GM19099 (cell line): ENCODE data around the gene RAB7B.

Source experiments
- POLR2A ChIP-seq: IDR thresholded peaks from 3 replicates; pipeline ENCODE4 v1.6.1; 2011; ENCODE audit warnings: low read depth; ENCODE audit not compliant: insufficient read length; ENCODE audit errors: extremely low read depth

RAB7B gene

GRCh38 chr1:205951746-205952145 is 51.4 kb downstream of the RAB7B start:
- TF ChIP-seq POLR2A = no peak

- TF ChIP-seq POLR2A = no peak
These were observed 52.2 kb downstream of the RAB7B start for GRCh38 chr1:205950826-205951549.

GRCh38 chr1:205950280-205950679 is 52.9 kb downstream of the RAB7B start:
- TF ChIP-seq POLR2A = no peak

- no peak for TF ChIP-seq POLR2A
These were observed 53.4 kb downstream of the RAB7B start for GRCh38 chr1:205949753-205950152.

GRCh38 chr1:205948886-205949285 is 54.3 kb downstream of the RAB7B start:
- TF ChIP-seq POLR2A = no peak

DNA sequence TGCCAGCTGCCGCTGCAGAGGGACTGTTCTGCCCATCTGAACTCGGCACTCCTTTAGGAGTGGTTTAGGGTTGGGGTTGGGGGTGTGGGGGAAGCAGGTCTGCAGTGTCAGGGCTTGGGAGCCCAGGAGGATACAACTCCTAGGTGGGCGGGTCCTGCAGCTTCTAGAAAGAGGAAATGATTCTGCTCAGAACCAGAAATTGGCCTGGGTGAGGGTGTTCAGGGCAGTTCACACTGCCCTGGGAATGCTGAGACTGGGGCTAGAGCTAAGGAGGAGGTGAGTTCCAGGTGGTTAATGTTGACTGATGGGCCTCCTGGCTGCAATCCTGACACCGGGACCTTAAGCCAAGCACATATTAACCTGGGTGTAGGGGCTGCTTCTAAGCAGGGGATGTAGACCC is 55.2 kb downstream of the RAB7B start:
- TF ChIP-seq POLR2A = no peak

DNA sequence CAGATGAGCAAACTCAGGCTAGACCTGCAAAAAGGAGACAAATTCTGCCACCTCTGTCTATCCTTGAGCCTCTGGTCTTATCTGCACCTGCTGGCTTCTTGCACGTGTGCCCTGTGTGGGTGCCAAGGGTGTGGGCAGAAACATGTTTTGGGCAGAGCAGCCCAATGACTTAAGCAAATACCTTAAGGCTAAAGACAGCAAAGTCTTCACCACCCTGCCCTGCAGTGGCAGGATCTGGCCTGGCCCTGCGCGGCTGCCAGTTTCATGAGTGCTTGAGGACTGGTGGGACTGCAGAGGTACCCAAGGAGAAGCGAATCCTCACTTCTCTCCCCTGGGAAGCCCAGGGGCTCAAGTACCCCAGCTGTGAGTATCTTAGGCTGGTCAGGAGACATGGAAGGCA is 56.2 kb downstream of the RAB7B start:
- TF ChIP-seq POLR2A = no peak

- TF ChIP-seq POLR2A = no peak
These were observed 58.1 kb downstream of the RAB7B start for GRCh38 chr1:205945069-205945468.

DNA sequence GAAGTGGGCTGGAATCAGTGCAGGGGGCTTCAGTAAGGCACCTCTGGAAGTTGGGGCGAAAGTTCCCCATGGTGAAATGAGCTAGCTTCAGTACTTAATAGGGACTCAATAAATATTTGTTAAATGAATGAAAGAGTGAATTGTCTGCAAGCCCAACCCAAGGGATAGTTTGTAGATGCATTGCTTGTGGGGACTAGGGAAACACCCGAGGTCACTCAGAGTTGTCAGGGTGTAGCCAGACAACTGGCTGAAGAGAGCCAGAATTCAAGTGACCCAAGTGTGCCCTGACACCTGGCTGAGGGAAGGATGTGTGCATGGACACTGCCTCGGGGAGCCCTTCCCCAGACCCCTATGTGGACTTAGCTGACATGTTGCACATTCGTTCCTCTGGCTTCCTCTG is 58.7 kb downstream of the RAB7B start:
- TF ChIP-seq POLR2A = no peak

DNA sequence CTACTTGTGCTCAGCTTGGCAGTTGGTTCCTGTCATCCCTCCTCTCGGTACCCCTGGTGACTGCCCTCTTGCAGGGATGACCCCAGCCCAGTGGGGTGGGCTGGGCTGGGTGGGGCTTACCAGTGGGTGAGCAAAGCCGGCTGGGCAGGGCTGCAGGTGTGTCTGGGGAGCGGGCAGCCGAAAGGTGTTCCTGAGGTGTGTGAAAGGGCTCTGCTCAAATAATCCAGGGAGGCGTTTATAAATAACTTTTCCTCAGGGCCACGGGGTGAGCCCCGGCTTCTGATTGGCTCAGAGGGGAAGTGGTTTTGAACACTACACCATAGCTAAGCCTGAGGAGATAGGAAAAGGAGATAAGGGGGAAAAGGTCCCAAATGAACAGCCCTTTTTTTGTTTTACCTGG is 60.0 kb downstream of the RAB7B start, which contains the start of gene SLC26A9:
Gene SLC26A9 (minus strand): TSS at position 212 of the 400 bp plus-strand sequence. CDS start 7,636 bp downstream, outside the sequence.
- no peak for TF ChIP-seq POLR2A

- TF ChIP-seq POLR2A = no peak
These were observed 60.5 kb downstream of the RAB7B start for GRCh38 chr1:205942631-205943159.

GRCh38 chr1:205940710-205941109 is 62.5 kb downstream of the RAB7B start:
- TF ChIP-seq POLR2A = no peak

GRCh38 chr1:205939690-205940330 is 63.4 kb downstream of the RAB7B start:
- TF ChIP-seq POLR2A = no peak

DNA sequence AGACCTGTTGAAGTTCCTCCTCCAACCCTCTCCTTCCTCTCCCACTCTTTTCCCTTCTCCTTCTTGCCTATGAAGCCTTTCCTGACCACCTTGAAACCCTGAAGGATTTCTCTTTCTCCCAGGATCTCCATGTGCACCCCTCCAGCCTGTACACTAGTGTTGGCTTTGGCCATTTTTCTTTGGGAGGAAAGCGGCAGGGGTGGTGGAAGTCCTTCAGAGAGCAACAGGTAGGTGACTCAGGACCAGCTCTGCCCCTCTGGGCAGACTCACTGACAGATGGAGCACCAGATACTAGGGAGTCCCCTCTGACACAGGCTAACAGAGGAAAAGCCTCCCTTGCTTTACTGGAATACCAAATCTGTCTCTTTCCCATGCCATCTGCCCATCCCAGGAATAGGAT is 64.5 kb downstream of the RAB7B start:
- TF ChIP-seq POLR2A = no peak

GRCh38 chr1:205936846-205937586 is 66.2 kb downstream of the RAB7B start:
- no peak for TF ChIP-seq POLR2A
